T-helper 2 cell treated with Interferon-gamma antibody and Interleukin-4, amounts not matched to agents 100 ng/mL and 5 ng/mL, for 36 hours (primary cell): ENCODE data around the gene CRHR1. TPM values are rescaled to one million over a fixed set of nuclear protein-coding genes. Genes with fewer than 3 reads are reported as not detected.

Source experiments
- intact Hi-C: fragments of 100-400 bp; cut with micrococcal nuclease; formaldehyde crosslinking; loops from one replicate; pipeline ENCODE4 v1.15.1; 2023
- total RNA-seq: library from RNA; stranded (reverse); gene quantifications from 2 replicates; pipeline ENCODE4 v1.2.3, GENCODE V29; 2022

The CRHR1 gene
- total RNA-seq, 1 donor from 2014 or later, result not detected

DNA sequence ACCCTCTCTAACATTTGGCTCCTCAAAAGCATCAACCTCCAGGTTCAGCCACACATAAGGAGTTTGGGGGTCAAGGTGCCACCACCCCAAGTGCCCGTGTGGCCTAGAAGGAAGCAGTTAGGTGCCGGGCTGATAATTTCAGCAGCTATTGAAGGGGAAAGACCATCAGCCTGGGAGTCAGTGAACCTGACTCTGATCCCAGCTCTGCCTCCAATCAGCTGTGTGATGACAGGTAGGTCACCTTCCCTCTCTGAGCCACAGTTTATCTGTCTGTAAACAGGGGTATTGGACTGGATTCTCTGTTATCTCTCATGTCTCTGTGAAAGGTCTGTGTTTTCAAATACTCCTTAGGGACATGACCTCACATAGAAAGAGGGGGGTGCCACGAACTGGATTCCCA lies 3.9 kb downstream of the CRHR1 start:
- intact Hi-C loops, result no loop called here

DNA sequence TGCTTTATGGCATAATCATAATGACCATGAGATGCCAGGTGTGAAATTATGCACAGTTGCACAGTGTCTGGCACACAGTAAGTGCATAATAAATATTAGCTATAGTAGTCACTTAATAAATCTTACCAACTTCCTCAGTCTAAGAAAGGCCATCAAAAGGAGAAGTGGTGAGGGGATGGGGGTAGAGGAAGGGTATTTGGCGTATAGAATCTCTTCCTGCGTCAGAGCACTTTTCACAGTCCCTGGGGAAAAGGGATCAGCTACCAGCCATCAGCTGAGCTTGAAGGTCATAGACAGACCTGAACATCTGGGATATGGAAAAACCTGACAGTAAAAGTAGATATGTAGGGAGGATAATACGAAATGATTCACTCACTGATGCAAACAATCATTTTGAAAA lies 5.8 kb downstream of the CRHR1 start:
- intact Hi-C loops, result no loop called here

DNA sequence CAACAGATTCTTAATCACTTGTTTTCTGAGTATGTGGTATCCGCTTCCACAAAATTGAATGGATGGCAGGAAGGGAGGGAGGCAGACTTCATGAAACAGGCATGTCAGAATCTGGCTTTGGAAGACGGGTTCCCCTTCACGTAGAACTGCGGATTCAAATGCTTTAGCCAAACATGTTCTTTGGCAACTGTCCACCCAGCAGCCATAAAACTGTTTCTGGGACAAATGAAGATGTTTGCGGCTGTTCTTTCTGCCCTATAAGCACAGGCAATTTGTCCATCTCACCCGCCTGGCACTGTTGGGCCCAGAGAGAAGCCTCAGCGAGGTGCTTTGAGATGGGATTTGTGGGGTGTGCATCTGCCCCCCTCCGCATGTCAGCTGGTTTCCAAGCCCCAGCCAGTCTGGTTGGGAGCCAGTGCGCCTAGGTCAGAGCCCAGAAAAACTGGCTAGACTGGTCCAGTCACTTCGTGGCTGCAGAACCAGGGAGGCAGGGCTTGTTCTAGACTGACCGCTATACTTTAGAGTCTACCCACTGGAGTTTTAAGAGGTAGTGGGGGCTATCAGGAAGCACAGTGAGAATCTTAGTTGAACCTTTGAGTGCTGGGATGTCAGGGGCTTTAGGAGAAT lies 6.3 kb downstream of the CRHR1 start:
- intact Hi-C loops, result no loop called here

DNA sequence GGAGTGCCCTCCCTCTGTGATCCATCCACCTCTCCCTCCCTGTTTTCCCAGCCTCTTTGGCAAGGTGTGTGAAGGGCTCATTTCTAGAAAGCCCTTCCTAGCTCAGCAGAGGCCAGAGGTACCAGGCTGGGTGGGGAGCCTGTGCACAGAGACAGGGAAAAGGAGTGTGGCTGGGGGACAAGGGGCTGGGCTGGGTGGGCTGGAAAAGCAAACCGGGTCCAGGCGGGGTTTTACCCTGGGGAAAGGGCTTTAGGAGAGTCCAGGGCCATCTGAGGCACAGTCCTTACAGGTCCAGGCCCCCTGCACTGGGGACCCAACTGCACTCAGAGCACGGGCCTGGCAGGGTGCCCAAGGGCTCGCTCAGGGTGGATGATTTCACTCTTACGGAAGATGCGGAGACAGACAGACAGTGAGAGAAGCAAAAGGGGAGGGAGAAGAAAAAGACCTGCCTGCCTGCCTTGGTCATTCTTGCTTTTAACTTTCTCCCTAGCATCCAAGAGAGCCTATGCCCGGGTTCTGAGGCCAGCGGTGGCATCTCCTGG lies 7.0 kb downstream of the CRHR1 start:
- intact Hi-C loops, result no loop called here

DNA sequence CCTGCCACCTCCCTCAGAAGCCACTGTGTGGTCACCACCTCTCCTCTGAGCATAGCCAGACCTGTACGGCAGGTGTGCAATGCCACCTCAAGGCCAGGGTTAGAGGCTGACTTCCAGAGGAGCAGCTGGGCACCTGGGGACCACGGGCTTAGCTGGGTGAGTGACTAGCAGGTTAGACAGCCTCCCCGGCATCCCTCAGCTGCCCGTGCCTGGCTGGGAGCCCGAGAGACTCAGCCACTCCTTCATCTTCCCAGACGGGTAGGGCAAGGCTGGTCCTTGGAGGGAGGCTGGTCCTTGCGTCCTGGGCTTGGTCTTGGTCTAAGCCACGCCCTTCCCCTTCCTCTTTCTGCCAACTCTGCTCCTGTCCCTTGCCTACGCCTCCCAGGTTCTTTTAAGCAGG lies 7.8 kb downstream of the CRHR1 start:
- intact Hi-C loops, result no loop called here

DNA sequence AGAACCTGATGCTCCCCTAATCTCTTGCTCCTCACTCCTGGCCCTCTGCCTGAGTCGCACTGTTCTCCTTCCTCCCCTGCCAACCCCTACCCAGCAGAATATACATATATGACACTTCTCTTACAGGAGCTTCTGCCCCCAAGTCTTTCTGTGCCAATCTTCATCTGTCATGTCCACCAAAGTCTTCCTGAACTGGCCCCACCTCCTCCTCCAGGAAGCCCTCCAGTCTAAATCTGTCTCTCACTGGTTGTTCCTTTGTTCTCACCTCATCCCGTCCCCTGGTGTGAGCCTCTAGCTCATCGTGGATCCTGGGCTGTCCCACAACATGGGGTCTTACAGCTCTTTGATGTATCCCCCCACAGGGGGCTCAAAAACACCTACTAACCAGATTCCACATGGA lies 8.3 kb downstream of the CRHR1 start:
- intact Hi-C loops, result no loop called here

DNA sequence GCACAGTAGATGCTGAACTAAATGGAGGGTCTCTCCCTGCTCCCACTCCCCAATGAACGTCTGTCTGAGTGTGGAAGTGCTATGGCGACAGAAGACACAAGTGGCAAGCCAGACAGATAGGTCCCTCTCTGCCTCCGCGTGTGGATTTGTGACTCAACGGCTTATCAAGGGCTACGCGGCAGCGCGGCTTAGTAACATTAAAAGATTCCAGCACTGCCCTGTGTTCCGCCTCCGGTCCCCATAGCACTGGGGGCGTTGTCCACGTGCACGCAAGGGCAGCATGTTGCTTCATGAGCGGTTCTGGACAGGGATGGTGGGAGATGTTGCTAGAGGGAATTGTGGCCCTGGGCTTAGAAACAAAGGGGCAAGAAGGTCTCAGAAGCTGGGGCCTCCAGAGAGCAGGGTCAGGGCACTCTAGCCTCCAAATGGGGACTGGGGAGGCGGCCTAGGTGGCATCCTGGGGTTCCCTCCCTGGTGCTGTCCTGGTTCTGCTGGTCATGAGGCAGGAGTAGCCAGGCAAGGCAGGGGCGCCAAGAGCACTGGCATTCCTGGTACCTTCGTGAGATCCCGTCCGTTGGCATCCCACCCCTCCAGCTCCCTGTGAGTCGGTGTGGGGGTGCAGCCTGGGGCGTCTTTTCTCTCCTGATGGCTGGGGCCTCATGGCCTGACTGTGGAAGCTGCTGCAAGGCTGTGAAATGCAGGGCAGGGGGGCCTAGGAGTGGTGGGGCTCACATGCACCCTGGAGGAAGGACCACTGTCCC lies 9.1 kb downstream of the CRHR1 start:
- intact Hi-C loops, result no loop called here

DNA sequence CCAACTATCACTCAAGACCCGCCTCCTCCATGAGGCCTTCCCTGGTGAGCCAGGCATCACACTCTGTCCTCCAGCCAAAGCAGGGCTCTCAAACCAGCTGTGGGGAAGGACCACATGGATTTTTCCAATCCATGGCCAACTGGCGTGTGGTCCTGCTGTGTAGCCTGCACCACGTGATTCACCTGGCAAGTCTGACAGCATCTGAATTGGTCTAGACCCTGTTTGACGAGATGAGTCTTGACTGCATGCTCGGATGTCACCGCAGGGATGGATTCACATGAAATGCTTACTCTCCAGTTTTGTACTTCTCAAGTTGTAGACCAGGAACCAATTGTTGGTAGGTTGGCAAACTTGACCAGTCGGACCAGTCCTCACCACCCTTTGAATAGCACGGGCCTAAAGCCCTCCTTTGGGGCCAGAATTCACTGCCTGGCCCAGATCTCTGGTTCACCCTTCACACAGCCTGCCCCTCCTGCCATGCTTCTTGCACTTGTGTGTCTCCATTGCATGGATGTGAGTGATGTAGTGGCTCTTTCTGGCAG lies 9.9 kb downstream of the CRHR1 start:
- intact Hi-C loops, result no loop called here

DNA sequence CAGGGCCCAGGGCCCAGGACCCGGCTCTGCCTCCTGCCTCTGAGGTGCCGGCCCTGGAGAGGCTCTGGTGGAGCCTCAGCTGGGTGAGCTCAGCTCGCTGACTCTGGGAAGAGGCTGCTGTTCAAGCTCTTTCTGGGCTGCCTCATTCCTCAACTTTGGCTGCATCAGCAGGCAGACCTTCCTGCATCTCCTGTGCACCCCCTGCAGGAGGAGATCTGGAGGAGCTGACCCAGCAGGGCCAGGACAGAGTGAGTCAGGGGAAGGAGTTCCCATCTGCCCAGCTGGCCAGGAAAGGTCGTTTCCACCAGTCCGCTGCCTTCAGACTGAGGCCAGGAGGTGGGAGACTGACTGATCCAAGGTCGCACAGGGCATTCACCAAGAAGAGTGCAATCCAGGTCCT lies 10.7 kb downstream of the CRHR1 start:
- intact Hi-C loops, result no loop called here

DNA sequence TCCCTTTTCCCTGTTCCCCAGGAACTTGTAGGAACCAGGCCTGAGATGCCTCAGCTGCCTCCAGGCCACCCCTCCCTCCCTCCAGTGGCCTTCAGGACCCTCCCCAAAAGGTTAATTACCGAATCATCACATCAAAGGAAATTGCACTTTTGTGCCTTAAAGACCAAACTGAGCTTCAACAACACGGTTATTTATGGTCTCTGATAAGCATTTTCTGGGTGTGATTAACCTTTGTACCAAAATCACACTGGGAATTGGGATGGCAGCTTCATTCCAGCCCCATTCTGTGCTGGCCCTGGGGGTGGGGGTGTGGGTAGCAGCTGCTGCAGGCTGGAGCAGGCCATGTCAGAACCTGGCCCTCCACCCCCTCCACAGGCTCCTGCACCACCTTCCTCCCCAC lies 16.7 kb downstream of the CRHR1 start:
- intact Hi-C loops, result no loop called here

DNA sequence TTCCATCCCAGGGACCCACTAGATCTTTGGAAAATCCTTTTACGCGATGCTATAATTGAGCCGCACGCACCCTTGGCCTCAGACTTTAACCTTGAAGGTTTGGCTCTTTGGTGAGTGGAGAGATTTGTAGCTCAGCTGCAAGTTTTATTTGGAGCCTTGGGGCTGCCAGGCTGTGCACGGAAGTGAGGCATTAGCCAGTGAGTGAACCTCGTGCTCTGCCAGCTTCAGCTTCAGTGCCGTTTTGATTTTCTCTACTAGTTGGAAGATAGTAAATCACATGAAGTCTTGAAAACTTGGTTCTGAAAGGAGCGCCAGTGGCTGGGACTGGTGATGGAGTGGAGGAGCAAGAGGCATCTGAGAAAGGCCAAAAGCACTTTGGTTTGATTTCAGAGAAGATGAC lies 17.3 kb downstream of the CRHR1 start:
- intact Hi-C loops, result no loop called here

DNA sequence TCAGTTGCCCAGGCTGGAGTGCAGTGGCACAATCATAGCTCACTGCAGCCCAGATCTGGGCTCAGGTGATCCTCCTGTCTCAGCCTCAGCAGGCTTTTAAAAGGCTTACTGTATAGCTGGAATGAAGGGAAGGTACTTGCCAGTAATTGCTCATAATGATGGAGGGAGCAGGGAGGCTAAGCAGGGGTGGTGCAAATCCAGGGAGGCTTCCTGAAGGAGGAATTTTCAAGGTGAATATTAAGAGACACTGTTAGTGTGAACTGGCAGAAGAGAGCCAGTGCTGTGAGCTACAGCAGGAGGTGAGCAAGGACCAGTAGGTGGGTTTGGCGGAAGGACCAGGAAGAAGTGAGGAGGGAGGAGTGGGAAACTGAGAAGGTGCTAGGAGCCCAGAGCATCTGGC lies 24.7 kb downstream of the CRHR1 start:
- intact Hi-C loops, result no loop called here

DNA sequence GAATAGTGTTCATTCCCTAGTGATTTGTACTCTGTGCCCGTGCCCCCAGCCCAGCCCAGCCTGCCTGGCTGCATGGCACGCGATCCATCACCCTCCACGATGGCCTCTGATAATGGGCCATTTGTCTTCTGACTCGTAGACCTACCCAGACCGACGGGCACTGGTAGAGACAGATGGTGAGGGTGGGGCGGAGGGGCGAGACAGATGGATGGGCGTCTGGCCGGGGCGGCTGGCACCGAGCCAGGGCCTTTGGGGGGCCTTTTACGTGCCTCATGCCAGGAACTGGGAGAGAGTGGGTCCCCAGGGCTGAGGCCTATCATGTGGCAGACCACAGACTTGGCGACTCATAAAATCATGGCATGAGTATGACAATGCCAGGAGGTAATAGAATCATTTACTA lies 25.4 kb downstream of the CRHR1 start:
- intact Hi-C loops, result no loop called here

DNA sequence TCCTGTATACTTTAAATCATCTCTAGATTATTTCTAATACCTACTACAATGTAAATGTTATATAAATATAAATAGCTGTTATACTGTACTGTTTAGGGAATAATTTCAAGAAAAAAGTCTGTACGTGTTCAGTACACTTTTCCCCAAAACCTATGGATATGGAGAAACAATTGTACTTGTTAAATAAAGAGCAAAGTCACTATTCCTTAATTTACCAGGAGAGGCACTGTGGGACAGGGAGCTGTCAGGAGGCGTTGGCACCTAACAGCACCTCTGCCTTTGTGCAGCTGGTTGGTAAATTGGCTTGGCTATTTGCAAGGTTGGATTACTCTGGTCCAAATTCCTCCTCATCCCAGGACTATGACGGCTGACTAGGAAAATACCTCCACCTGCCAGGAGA lies 28.0 kb downstream of the CRHR1 start:
- intact Hi-C loops, result no loop called here

DNA sequence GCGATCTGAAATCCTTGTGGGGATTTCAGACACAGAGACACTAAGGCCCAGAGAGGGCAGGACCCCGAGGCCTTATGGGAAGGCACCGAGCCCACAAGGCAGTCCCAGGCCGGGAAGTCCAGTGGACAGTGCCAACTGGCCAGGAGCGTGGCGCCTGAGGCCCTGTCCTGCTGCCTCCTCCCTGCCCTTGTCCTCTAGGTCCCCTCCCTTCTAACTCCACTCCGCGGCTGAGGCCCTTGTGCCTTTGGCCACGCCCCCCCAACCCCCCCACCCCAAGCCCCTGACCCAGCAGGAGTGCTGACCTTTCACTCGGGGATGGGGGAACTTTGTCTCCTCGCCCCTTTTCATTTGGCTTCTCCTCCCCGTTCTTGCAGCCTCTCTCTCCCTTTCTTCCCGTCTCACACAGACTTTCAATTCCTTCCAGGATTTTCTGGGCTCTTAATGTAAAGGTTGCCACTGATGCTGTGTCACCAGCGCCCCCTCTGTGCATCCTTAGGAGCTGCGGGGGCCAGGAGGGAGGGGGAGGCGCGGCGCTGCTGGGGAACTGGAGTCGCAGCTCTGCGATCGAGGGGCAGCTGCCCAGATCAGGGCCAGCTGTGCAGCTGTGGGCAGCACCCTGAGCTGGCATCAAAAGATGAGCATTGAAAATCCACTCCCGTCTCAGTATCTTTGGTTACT lies 29.1 kb downstream of the CRHR1 start:
- intact Hi-C loops, result no loop called here

DNA sequence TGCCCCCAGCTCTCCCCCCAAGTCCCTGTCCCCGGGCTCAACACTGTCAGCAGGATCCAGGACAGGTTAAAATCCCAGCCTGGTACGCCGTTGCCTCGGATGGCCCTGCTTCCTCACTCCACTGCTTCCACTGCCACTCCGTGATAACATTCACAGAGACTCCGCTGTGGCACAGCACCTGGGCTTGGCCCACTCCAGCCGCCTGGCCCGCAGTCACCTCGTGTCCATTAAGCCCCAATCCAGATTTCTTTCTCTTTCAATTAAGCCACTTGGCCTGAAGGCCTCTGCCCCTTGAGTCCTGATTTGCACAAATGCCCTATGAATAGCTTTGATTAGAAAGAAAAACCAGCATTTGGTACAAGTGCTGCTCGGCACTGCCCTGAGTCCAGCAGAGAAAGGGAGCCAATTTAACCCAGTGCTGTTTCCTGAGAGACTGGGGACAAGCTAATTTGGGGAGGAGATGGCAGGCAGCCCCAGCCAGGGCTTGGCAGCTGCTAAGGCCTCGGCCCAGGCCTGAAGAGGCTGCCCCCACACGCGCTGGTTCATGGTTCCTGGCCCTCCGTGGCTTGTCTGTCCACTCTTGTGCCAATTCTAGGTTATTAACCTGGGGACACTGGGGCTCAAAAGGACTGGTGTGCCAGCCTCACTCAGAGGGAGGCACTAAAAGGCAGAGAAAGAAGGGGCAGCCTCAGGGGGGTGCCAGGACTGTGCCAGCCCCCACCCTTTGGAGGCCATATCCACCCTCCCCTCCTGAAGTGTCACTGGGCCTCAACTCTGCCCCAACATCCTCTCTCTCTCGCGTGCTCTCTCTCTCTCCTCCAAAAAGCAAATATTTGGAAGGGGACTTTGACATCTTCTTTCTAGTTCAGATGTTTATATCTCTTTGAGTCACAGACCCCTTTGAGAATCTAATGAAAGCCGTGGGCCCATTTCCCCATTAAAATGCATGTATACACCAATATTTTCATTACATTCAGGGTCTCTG lies 30.8 kb downstream of the CRHR1 start:
- intact Hi-C loops, result no loop called here

DNA sequence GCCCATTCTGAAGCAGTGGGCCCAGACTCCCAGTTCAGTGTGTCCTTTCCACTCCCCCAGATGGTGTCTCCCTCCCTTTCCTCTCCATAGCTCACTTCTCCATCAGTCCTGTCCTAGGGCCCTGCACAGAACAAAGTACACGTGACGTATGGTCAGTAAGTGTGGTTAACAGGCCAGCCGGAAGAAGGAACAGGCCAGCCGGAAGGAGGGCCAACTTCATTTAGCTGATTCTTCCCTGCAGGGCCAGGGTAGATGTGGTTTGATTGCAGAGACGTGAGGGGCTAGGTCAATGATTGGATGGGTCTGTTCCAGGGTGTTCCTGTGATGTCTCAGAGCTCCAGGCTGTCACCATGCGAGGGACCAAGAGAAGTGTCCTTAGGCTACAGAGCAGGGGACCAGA lies 31.6 kb downstream of the CRHR1 start:
- intact Hi-C loops, result no loop called here

DNA sequence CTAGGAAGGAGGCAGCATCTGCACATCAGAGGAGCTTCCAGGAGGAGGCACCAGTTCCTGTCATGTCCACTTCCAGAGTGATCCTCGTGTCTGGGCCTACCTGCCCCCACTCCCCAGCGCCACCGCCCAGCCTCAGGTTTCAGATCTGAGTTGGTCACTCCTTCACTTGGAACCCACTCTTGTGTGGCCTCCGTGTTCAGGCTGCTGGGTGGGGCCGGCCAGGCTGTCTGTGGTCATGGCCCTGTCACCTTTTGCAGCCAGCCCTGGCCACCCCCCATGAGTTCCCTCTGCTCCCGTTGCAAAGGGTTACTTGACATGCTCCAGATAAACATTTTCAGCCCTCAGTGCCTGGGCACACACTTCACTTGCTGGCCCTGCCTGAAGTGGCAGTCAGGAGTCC lies 33.9 kb downstream of the CRHR1 start:
- intact Hi-C loops, result no loop called here

DNA sequence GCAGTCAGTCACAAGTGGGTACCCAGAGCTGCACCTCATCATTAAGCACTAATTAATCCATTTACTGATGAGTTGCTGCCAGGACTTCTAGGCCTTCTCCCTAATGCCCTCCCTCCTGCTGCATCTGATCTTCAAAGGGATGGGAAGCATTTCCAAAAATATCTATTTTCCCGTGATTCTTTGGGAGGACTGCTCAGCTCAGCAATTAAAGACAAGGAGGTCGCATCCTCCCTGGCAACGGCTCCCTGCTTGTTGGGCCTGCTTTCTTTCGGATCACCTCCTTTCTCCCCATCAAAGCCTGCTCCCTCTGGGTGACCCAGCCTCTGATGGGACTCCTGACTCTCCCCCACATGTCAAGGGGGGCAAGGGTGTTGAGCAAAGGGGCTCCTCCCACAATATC lies 34.6 kb downstream of the CRHR1 start:
- intact Hi-C loops, result no loop called here

DNA sequence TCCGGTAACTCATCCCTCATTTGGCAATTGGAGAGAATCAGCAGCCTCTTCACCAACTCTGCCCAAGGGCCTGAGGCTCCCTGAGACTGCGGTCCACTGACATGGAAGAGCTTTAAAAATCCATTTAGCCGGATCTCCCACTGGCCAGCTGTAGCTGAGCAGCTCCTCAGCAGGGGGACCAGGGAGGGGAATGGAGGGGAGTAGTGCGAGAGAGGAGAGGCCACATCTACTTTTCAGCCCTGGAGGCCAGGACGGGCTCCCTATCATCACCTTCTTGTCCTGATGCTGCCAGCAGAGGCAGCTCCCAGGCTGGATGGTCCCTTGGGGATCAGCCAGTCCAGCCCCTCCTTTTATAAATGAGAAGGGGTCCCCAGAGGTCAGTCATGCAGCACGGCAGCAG lies 35.5 kb downstream of the CRHR1 start:
- intact Hi-C loops, result no loop called here
